Measurements from ENCODE around the gene VPS39. TPM values are rescaled to one million over a fixed set of nuclear protein-coding genes. Genes with fewer than 3 reads are reported as not detected.

VPS39 gene
- total RNA-seq, 1 donor from 2014 or later: 44.2 TPM

GRCh38 chr15:42158941-42159340, 49.2 kb downstream of the VPS39 start:
- no peak for DNase-seq

- no peak for DNase-seq
Measured at GRCh38 chr15:42157981-42158765, 49.9 kb downstream of the VPS39 start.

- no peak for DNase-seq
Measured at GRCh38 chr15:42157381-42157780, 50.7 kb downstream of the VPS39 start.

- no peak for DNase-seq
Measured at GRCh38 chr15:42156243-42156922, 51.7 kb downstream of the VPS39 start, which contains the start of gene PLA2G4F. PLA2G4F (minus strand) TSS chr15:42156636; CDS start chr15:42156549, 87 bp downstream.

GRCh38 chr15:42155546-42156242, 52.4 kb downstream of the VPS39 start:
- DNase-seq: no peak

GRCh38 chr15:42154956-42155355, 53.1 kb downstream of the VPS39 start:
- DNase-seq: no peak

- no peak for DNase-seq
Measured at GRCh38 chr15:42154212-42154941, 53.7 kb downstream of the VPS39 start.

- no peak for DNase-seq
Measured at GRCh38 chr15:42153874-42154211, 54.3 kb downstream of the VPS39 start.

- DNase-seq: no peak
Measured at GRCh38 chr15:42152921-42153698, 55.0 kb downstream of the VPS39 start.

- no peak for DNase-seq
Measured at GRCh38 chr15:42152196-42152920, 55.7 kb downstream of the VPS39 start.

- no peak for DNase-seq
Measured at GRCh38 chr15:42151736-42152135, 56.4 kb downstream of the VPS39 start.

GRCh38 chr15:42151141-42151561, 57.0 kb downstream of the VPS39 start:
- DNase-seq: no peak

- no peak for DNase-seq
Measured at GRCh38 chr15:42150219-42150970, 57.7 kb downstream of the VPS39 start.

GRCh38 chr15:42149493-42150218, 58.4 kb downstream of the VPS39 start:
- DNase-seq: no peak

GRCh38 chr15:42148808-42149492, 59.2 kb downstream of the VPS39 start:
- DNase-seq: no peak

GRCh38 chr15:42147431-42147735, 60.7 kb downstream of the VPS39 start:
- DNase-seq: no peak

- no peak for DNase-seq
Measured at GRCh38 chr15:42146551-42147430, 61.3 kb downstream of the VPS39 start.

Data from skin of body (tissue), 2 donors.